Thyroid gland (tissue), 4 donors: ENCODE results near the gene OR2G3. TPM values are rescaled to one million over a fixed set of nuclear protein-coding genes. Genes with fewer than 3 reads are reported as not detected.

ENCODE experiments used
- DNase-seq, 2 donors: peaks; one replicate each; pipeline ENCODE4 v3.0.0-alpha.2; 2019
- H3K27ac ChIP-seq, 3 donors: fragments of 200-600 bp; sonication (generic); 1 replicate in 2 of 3; 2 replicates in 1 of 3; pipeline ENCODE4 v1.5.1; 2016 to 2019; ENCODE audit warnings: mild to moderate bottlenecking in 1 of 3, moderate library complexity in 1 of 3
- H3K27me3 ChIP-seq: fragments of 200-600 bp; sonication (generic); one replicate; pipeline ENCODE4 v1.5.1; 2019
- H3K36me3 ChIP-seq, 2 donors: fragments of 200-600 bp; sonication (generic); one replicate each; pipeline ENCODE4 v1.5.1; 2016 to 2019
- H3K4me1 ChIP-seq, 2 donors: fragments of 200-600 bp; sonication (generic); one replicate each; pipeline ENCODE4 v1.5.1; 2017 to 2019
- H3K4me3 ChIP-seq, 3 donors: fragments of 200-600 bp; sonication (generic); replicated peaks in 1 of 3; 1 replicate in 2 of 3; 2 replicates in 1 of 3; pipeline ENCODE4 v1.5.1; 2016; ENCODE audit warnings: mild to moderate bottlenecking in 1 of 3
- H3K9me3 ChIP-seq: fragments of 200-600 bp; sonication (generic); one replicate; pipeline ENCODE4 v1.5.1; 2017
- POLR2A ChIP-seq, 2 donors: fragments of 450-650 bp; IDR thresholded peaks; one replicate each; pipeline ENCODE4 v1.6.1; 2017; ENCODE audit warnings: antibody characterized with exemption in 2 of 2, mild to moderate bottlenecking in 2 of 2, moderate library complexity in 1 of 2
- WGBS, 2 donors: methylation state at CpG; one replicate each; pipeline ENCODE4 v1.1.5; 2017; 5-methylcytosine and 5-hydroxymethylcytosine counted together
- intact Hi-C: fragments of 100-400 bp; cut with DNase I; formaldehyde crosslinking; loops from one replicate; pipeline ENCODE4 v1.15.1; 2023
- total RNA-seq, 4 donors: library from RNA; depleted of rRNA; stranded (reverse); fragments of >200 nt; gene quantifications; one replicate each; pipeline ENCODE4 v1.2.3, GENCODE V29; 2016
- TF ChIP-seq, protein P1 (sequence below), 6 experiments: fragments of 200-600 bp in 3 of 6; fragments of 450-650 bp in 3 of 6; sonication (generic) in 3 of 6; IDR thresholded peaks; one replicate each; pipeline ENCODE4 v1.5.1; 2016 to 2019; ENCODE audit warnings: antibody characterized with exemption in 6 of 6, mild to moderate bottlenecking in 2 of 6, inconsistent platforms in 1 of 6, moderate library complexity in 1 of 6

OR2G3 gene
- total RNA-seq, 4 donors from 2014 or later, result not detected

DNA sequence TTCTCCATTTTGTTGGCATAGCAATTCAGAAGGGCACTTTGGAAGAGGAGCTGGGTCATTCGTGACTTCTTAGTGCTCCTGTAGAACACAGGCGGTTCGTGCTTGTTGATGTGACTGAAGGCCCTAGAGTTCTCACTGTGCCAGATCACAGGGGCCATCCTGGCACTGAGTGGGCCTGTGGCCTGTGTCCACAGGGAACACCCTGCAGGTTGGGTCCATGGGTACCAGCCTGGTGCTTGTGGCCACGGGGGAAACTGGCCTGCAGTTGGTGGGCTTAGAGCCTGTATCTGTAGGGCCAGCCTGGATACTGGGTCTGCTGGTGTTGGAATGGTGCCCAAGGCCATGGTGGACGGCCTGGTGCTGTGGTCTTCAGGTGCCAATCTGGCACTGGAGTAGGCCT, 9.2 kb downstream of the OR2G3 start:
- no peaks in the 10 kb centered on the region for H3K27me3 ChIP-seq
- H3K4me1 ChIP-seq, result no peaks in the 10 kb centered on the region
- no peak for DNase-seq
- H3K36me3 ChIP-seq, result no peaks in the 10 kb centered on the region
- H3K9me3 ChIP-seq, result no peaks in the 10 kb centered on the region
- TF ChIP-seq POLR2A (IDR thresholded peaks at IDR 0.05), result no peak
- TF ChIP-seq, protein P1, sequence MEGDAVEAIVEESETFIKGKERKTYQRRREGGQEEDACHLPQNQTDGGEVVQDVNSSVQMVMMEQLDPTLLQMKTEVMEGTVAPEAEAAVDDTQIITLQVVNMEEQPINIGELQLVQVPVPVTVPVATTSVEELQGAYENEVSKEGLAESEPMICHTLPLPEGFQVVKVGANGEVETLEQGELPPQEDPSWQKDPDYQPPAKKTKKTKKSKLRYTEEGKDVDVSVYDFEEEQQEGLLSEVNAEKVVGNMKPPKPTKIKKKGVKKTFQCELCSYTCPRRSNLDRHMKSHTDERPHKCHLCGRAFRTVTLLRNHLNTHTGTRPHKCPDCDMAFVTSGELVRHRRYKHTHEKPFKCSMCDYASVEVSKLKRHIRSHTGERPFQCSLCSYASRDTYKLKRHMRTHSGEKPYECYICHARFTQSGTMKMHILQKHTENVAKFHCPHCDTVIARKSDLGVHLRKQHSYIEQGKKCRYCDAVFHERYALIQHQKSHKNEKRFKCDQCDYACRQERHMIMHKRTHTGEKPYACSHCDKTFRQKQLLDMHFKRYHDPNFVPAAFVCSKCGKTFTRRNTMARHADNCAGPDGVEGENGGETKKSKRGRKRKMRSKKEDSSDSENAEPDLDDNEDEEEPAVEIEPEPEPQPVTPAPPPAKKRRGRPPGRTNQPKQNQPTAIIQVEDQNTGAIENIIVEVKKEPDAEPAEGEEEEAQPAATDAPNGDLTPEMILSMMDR (IDR thresholded peaks at IDR 0.05), result no peak
- H3K4me3 ChIP-seq, result no peak overlapping the region
- WGBS, 2 donors, result 79 to 83% methylated on average over 4 to 5 of the region's 5 CpGs
- H3K27ac ChIP-seq, result no peak overlapping the region
- intact Hi-C loops, result no loop called here

DNA sequence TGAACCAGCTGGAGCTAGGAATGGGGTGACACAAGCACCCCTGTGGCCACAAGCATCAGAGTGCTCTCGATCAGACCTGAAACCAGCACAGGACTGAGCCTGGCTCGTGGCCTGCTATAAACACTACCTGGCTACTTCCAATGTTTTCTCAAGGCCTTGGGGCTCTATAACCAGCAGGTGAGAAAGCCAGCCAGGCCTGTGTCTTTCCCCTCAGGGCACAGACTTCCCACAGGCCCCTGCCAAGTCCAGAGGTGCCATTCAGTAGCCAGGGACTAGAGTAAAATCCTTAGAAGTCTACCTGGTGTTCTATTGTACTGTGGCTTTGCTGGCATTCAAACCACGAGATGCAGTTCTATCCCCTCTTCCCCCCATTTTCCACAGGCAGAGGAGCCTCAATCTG, 22.6 kb downstream of the OR2G3 start:
- WGBS, 2 donors, result 52 to 55% methylated on average over 3 of the region's 3 CpGs
- H3K27me3 ChIP-seq, result no peaks in the 10 kb centered on the region
- no peaks in the 10 kb centered on the region for H3K4me1 ChIP-seq
- DNase-seq, result no peak
- H3K9me3 ChIP-seq, result no peaks in the 10 kb centered on the region
- no peak overlapping the region for H3K4me3 ChIP-seq
- H3K27ac ChIP-seq, result no peak overlapping the region
- TF ChIP-seq, protein P1 (IDR thresholded peaks at IDR 0.05), result no peak
- no peak for TF ChIP-seq POLR2A (IDR thresholded peaks at IDR 0.05)
- intact Hi-C loops, result no loop called here
- H3K36me3 ChIP-seq, result no peaks in the 10 kb centered on the region

DNA sequence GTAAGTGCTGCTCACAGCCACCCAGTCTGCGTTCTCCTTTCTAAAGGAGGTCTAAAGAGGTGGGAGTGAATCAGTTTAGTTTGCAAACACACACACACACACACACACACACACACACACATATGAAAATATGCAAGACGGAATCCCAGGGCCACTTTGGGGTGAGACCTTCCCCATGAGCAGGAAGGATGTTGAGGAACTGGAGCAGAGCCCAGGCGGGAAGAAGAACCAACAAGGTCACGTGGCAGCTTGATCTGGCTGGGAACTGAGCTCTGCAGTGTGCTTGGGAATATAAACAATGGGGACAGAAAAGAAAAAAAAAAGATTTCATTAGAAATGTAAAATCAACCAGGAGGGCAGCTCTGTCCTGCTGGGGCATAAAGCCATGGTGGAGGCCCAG, 32.6 kb downstream of the OR2G3 start:
- Histone ChIP-seq H3K27ac (no peak overlapping the region), H3K9me3 (no peaks in the 10 kb centered on the region), H3K4me3 (no peak overlapping the region), H3K27me3 (no peaks in the 10 kb centered on the region), H3K36me3 (no peaks in the 10 kb centered on the region), H3K4me1 (no peaks in the 10 kb centered on the region)
- intact Hi-C loops, result no loop called here
- DNase-seq, result peak in 1 of 2 donors; percentile 10
- TF ChIP-seq, protein P1 (IDR thresholded peaks at IDR 0.05), result no peak
- no peak for TF ChIP-seq POLR2A (IDR thresholded peaks at IDR 0.05)
- WGBS, 2 donors, result 22 to 37% methylated on average over 4 of the region's 4 CpGs

DNA sequence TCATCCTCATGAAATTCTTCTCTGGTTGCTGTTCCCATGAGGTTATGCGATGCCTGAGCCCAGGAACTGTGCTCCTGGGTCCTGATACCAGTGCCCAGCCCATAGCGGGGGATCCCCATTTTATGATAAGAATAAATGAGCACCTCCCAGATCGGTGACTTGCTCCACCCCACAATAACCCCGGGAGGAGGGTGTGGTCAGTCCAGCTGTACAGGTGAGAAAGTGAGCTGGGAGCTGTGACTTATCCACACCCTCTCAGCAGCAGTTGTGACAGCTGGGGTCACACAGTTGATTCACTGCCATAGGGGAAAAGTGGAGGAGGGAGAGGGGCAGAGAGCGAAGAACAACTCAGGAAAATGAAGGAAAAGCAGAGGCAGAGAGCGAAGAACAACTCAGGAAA, 33.4 kb downstream of the OR2G3 start:
- no peak overlapping the region for H3K27ac ChIP-seq
- no peak for DNase-seq
- H3K4me1 ChIP-seq, result no peaks in the 10 kb centered on the region
- no peaks in the 10 kb centered on the region for H3K36me3 ChIP-seq
- H3K4me3 ChIP-seq, result peak overlapping the region in 1 of 3 donors; percentile 37
- no peaks in the 10 kb centered on the region for H3K27me3 ChIP-seq
- 83 to 88% methylated on average over 6 of the region's 6 CpGs for WGBS, 2 donors
- TF ChIP-seq POLR2A (IDR thresholded peaks at IDR 0.05), result no peak
- TF ChIP-seq, protein P1 (IDR thresholded peaks at IDR 0.05), result no peak
- intact Hi-C loops, result no loop called here
- no peaks in the 10 kb centered on the region for H3K9me3 ChIP-seq

DNA sequence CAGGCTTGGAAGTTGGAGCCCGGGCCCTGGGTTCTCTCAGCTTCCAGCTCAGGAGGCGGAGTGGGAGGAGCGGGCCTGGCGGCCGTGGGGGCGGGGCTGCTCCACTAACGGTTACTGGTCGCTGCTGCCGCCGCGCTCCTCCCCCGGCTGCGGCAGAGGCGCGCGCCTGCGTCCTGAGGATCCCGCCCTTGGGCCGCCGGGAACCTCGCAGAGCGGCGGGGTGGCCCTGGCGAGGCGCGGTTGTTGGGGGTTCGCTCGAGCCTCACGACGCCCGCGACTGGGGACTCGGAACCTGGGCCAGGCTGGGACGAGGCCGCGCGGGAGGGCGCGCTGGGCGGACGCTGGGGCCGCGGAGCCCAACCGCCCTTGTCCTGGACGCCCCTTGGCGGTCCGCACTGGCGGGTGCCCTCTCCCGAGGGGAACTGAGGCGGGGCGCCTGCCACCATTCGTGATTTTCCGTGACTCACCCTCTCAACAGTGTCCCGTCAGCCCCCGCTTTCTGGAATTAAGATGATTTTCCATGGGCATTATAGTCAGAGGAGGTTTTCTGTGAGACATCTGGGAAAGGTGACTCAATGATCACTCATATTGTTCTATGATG, 34.1 kb downstream of the OR2G3 start:
- Histone ChIP-seq H3K36me3 (no peaks in the 10 kb centered on the region), H3K4me3 (peak overlapping the region in 1 of 3 donors; percentile 37), H3K27ac (peak overlapping the region in 1 of 3 donors; percentile 10), H3K27me3 (no peaks in the 10 kb centered on the region), H3K4me1 (no peaks in the 10 kb centered on the region), H3K9me3 (no peaks in the 10 kb centered on the region)
- peak; percentile 82 to 89 for DNase-seq
- TF ChIP-seq, protein P1 (IDR thresholded peaks at IDR 0.05), result no peak
- TF ChIP-seq POLR2A (IDR thresholded peaks at IDR 0.05), result peak in 1 of 2 donors; percentile 57
- WGBS, 2 donors, result 14 to 18% methylated on average over 33 to 37 of the region's 55 CpGs
- intact Hi-C loops, result no loop called here
